ENCODE measurements around the gene CELF4.

GRCh38 chr18:37544217-37544616, 21.4 kb downstream of the CELF4 start:
- no peak for TF ChIP-seq CTCF (conservative IDR thresholded peaks at IDR 0.05; ENCODE audit: low read depth, low read length)
- TF ChIP-seq ELK1 (IDR thresholded peaks at IDR 0.05; ENCODE audit: borderline replicate concordance, low read depth, low read length), result no peak
- TF ChIP-seq CHD1 (IDR thresholded peaks at IDR 0.05; ENCODE audit: low read depth, low read length), result no peak
- no peak for TF ChIP-seq POLR2A (IDR thresholded peaks at IDR 0.05; ENCODE audit: low read depth, low read length)
- no peak for TF ChIP-seq MAZ (IDR thresholded peaks at IDR 0.05; ENCODE audit: borderline replicate concordance, low read depth, low read length)
- TF ChIP-seq SMC3 (IDR thresholded peaks at IDR 0.05; ENCODE audit: low read depth, low read length), result no peak
- TF ChIP-seq NFE2L2 (IDR thresholded peaks at IDR 0.05; ENCODE audit: low read depth, low read length), result no peak
- no peak for TF ChIP-seq MAFK (IDR thresholded peaks at IDR 0.05; ENCODE audit: low read depth, low read length)
- TF ChIP-seq RFX5 (IDR thresholded peaks at IDR 0.05; ENCODE audit: low read depth, low read length), result no peak
- no peak for TF ChIP-seq USF2 (IDR thresholded peaks at IDR 0.05; ENCODE audit: low read depth, low read length)
- TF ChIP-seq RAD21 (IDR thresholded peaks at IDR 0.05; ENCODE audit: low read length), result no peak
- TF ChIP-seq CEBPB (IDR thresholded peaks at IDR 0.05; ENCODE audit: low read depth, low read length), result no peak
- no peak for TF ChIP-seq FOS (IDR thresholded peaks at IDR 0.05; ENCODE audit: low read depth, low read length)
- no peak for TF ChIP-seq MXI1 (IDR thresholded peaks at IDR 0.05; ENCODE audit: borderline replicate concordance, low read depth, low read length)
